GM23248 (cell line): ENCODE measurements around the gene SPRR1A.

Experiments
- EZH2 ChIP-seq: fragments of 200-600 bp; sonication (generic); IDR thresholded peaks from 2 replicates; pipeline ENCODE4 v1.6.1; 2018; ENCODE audit warnings: antibody characterized with exemption, mild to moderate bottlenecking; ENCODE audit not compliant: insufficient read depth, poor library complexity, severe bottlenecking
- EZH2phosphoT487 ChIP-seq: fragments of 200-600 bp; sonication (generic); IDR thresholded peaks from 2 replicates; pipeline ENCODE4 v1.6.1; 2018; ENCODE audit warnings: antibody characterized with exemption, moderate library complexity, mild to moderate bottlenecking, low read depth; ENCODE audit not compliant: insufficient read depth

- TF ChIP-seq EZH2 (no peak), EZH2phosphoT487 (no peak)
Observed at GRCh38 chr1:153000294-153000693, 16.4 kb downstream of the SPRR1A start.
